WTC11 (cell line): Measurements from ENCODE around the gene HINT2. TPM values are rescaled to one million over a fixed set of nuclear protein-coding genes. Genes with fewer than 3 reads are reported as not detected.

ENCODE experiments used
- ATAC-seq: fragments of 200-7000 bp; cut with Tn5 transposase; 2 replicates; pipeline ENCODE4 v1.10.0; 2021; ENCODE audit warnings: mild to moderate bottlenecking, moderate library complexity
- Bru-seq: library from RNA; stranded (reverse); fragments of 400-500 nt; gene quantifications from one replicate; lab custom pipeline; 2021; lab: Mats Ljungman, UMichigan
- CTCF ChIA-PET: fragments of 300-600 bp; sonication (Branson Sonifier 250); formaldehyde crosslinking; loops from one replicate; lab custom pipeline; 2021; ENCODE audit warnings: antibody characterized with exemption; lab: Charles Lee
- POLR2A ChIA-PET: fragments of 350-600 bp; sonication (Branson Sonifier 250); formaldehyde crosslinking; loops from one replicate; lab custom pipeline; 2021; ENCODE audit warnings: antibody characterized with exemption; lab: Charles Lee
- DNase-seq: peaks from one replicate; pipeline ENCODE4 v3.0.0; 2021; ENCODE audit warnings: low spot score
- H3K27ac Mint-ChIP-seq: 2 replicates; pipeline ENCODE4 v1.8.0; 2021; ENCODE audit warnings: mixed read lengths
- H3K27me3 Mint-ChIP-seq: 2 replicates; pipeline ENCODE4 v1.8.0; 2021; ENCODE audit warnings: low read depth, mild to moderate bottlenecking, moderate library complexity, mixed read lengths
- H3K36me3 Mint-ChIP-seq: 2 replicates; pipeline ENCODE4 v1.8.0; 2021; ENCODE audit warnings: mixed read lengths
- H3K4me1 Mint-ChIP-seq: 2 replicates; pipeline ENCODE4 v1.8.0; 2022; ENCODE audit warnings: mixed read lengths
- H3K4me3 Mint-ChIP-seq: 2 replicates; pipeline ENCODE4 v1.8.0; 2021; ENCODE audit warnings: mild to moderate bottlenecking, moderate library complexity, mixed read lengths
- H3K9me3 Mint-ChIP-seq: 2 replicates; pipeline ENCODE4 v1.8.0; 2021; ENCODE audit warnings: mixed read lengths
- ESRRA ChIP-seq: sonication (generic); formaldehyde crosslinking; IDR thresholded peaks from 2 replicates; pipeline ENCODE4 v1.8.1; 2022; ENCODE audit warnings: mild to moderate bottlenecking, missing genetic modification reagents, borderline replicate concordance
- FOXK1 ChIP-seq: sonication (generic); formaldehyde crosslinking; IDR thresholded peaks from 2 replicates; pipeline ENCODE4 v1.8.0; 2022; ENCODE audit warnings: mild to moderate bottlenecking, moderate library complexity, missing genetic modification reagents
- NFYB ChIP-seq: sonication (generic); formaldehyde crosslinking; conservative IDR thresholded peaks from 2 replicates; pipeline ENCODE4 v1.8.0; 2022; ENCODE audit warnings: low read depth, missing genetic modification reagents
- PRRX2 ChIP-seq: fragments of 250-450 bp; sonication (Bioruptor Pico); IDR thresholded peaks from 2 replicates; pipeline ENCODE4 v1.8.0; 2021; ENCODE audit warnings: mild to moderate bottlenecking
- TP53 ChIP-seq: sonication (generic); formaldehyde crosslinking; IDR thresholded peaks from 2 replicates; pipeline ENCODE4 v1.8.1; 2023; ENCODE audit warnings: mild to moderate bottlenecking, missing genetic modification reagents
- ZBTB21 ChIP-seq: sonication (generic); formaldehyde crosslinking; IDR thresholded peaks from 2 replicates; pipeline ENCODE4 v1.8.1; 2023; ENCODE audit warnings: mild to moderate bottlenecking, missing genetic modification reagents, borderline replicate concordance
- ZNF138 ChIP-seq: sonication (generic); formaldehyde crosslinking; conservative IDR thresholded peaks from 2 replicates; pipeline ENCODE4 v1.8.1; 2022; ENCODE audit warnings: mild to moderate bottlenecking, moderate library complexity, missing genetic modification reagents
- ZNF232 ChIP-seq: sonication (generic); formaldehyde crosslinking; IDR thresholded peaks from 2 replicates; pipeline ENCODE4 v1.8.0; 2022; ENCODE audit warnings: mild to moderate bottlenecking, missing genetic modification reagents
- long read RNA-seq, 3 experiments: library from RNA in 1 of 3; library from capped mRNA in 1 of 3; library from polyadenylated mRNA in 1 of 3; unstranded in 2 of 3; stranded (forward) in 1 of 3; transcript quantifications; one replicate each; pipeline ENCODE4 v2.0.0, GENCODE V29; 2021
- total RNA-seq: library from RNA; stranded (reverse); gene quantifications from 3 replicates; pipeline ENCODE4 v1.2.3, GENCODE V29; 2021
- TF ChIP-seq, protein P1 (sequence below): sonication (generic); formaldehyde crosslinking; IDR thresholded peaks from 2 replicates; pipeline ENCODE4 v1.8.1; 2022; ENCODE audit warnings: mild to moderate bottlenecking, moderate library complexity, missing genetic modification reagents
- TF ChIP-seq, protein P2 (sequence below): sonication (generic); formaldehyde crosslinking; IDR thresholded peaks from 2 replicates; pipeline ENCODE4 v1.8.0; 2022; ENCODE audit warnings: mild to moderate bottlenecking, missing genetic modification reagents
- TF ChIP-seq, protein P3 (sequence below): sonication (generic); formaldehyde crosslinking; IDR thresholded peaks from 2 replicates; pipeline ENCODE4 v1.8.1; 2022; ENCODE audit warnings: missing genetic modification reagents, borderline replicate concordance
- TF ChIP-seq, protein P4 (sequence below): fragments of 250-450 bp; sonication (Bioruptor Pico); IDR thresholded peaks from 2 replicates; pipeline ENCODE4 v1.9.0; 2021; ENCODE audit warnings: mild to moderate bottlenecking
- TF ChIP-seq, protein P5 (sequence below): sonication (generic); formaldehyde crosslinking; IDR thresholded peaks from 2 replicates; pipeline ENCODE4 v1.8.0; 2022; ENCODE audit warnings: missing genetic modification reagents
- TF ChIP-seq, protein P6 (sequence below): sonication (generic); formaldehyde crosslinking; IDR thresholded peaks from 2 replicates; pipeline ENCODE4 v1.8.0; 2022; ENCODE audit warnings: mild to moderate bottlenecking, missing genetic modification reagents
- TF ChIP-seq, protein P7 (sequence below): sonication (generic); formaldehyde crosslinking; IDR thresholded peaks from 2 replicates; pipeline ENCODE4 v1.8.1; 2023; ENCODE audit warnings: mild to moderate bottlenecking, moderate library complexity, missing genetic modification reagents
- TF ChIP-seq, protein P8 (sequence below): sonication (generic); formaldehyde crosslinking; IDR thresholded peaks from 2 replicates; pipeline ENCODE4 v1.8.1; 2023; ENCODE audit warnings: mild to moderate bottlenecking, missing genetic modification reagents, borderline replicate concordance
- TF ChIP-seq, protein P9 (sequence below): sonication (generic); formaldehyde crosslinking; IDR thresholded peaks from 2 replicates; pipeline ENCODE4 v1.8.1; 2023; ENCODE audit warnings: mild to moderate bottlenecking, missing genetic modification reagents, moderate library complexity

Gene HINT2
- 33.6 to 42.7 TPM (median 42.1 TPM) in 3 replicates for total RNA-seq
- Bru-seq, nascent RNA: percentile 73 among the genes with signal in this experiment
- long read RNA-seq, experiment 1, transcript HINT2-201 (5 exons, 628 nt): major isoform, 32 of 35 reads
- long read RNA-seq, experiment 1, partial matches to known transcripts: 0 of 35 reads
- long read RNA-seq, experiment 1, other reads (novel, unspliced or antisense): 1 of 35 reads
- long read RNA-seq, experiment 2, transcript HINT2-201 (5 exons, 628 nt): major isoform, 27 of 31 reads
- long read RNA-seq, experiment 2, partial matches to known transcripts: 0 of 31 reads
- long read RNA-seq, experiment 2, other reads (novel, unspliced or antisense): 2 of 31 reads
- long read RNA-seq, experiment 3: 0 reads

DNA sequence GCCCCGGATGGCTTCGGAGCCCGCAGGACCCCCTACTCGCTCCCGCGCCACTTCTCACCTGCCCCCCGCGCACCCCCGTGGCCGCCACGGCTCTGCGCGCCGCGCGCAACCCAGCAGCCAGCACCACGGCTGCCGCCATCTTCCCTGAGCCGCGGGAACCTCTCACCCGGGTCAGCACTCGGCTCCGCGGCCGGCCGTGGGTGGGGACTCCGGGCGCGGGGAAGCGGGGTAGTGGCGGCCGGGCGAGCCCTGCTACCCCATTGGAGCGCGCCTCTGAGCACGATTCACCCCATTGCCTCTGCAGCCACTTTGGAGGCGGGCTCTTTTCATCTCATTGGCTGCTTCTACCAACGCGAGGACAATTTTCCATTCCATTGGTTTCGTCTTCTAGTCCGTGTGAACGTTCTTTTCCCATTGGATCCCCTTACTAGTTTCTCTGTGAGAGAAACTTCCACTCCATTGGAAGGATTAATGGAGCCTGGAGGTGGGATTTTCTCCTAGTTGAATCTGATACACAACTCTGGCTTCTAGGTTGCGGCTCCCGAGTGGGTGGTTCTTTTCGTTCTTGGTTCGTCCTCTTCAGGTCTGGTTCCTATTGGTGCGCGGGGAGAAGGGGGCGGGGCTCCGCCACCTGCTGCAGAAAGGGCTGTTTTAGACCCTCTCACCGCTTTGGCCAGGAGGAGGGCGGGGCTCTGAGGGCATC lies at the start of gene HINT2:
HINT2 (minus strand) TSS at position 202 of the 703 bp plus-strand sequence; CDS start at position 139, 63 bp downstream.
- peaks cover 27% of the 10 kb centered on the region for H3K4me1 Mint-ChIP-seq
- CTCF ChIA-PET: interaction anchor here (0.6 to 6.1 kb wide), 26 partner anchors 11 to 650 kb away, joined by 3 to 143 read pairs (median 6); partner anchors contain the start of genes CCDC107, CREB3, FAM221B and GBA2
- POLR2A ChIA-PET: interaction anchor here (0.8 to 2.1 kb wide), 4 partner anchors 18 to 150 kb away, joined by 3 to 9 read pairs (median 4); partner anchors contain the start of gene ARHGEF39
- TF ChIP-seq PRRX2 (CRISPR knock-in tag) (no peak), ESRRA (CRISPR knock-in tag) (peak; percentile 68; the same call in 1 of the 2 replicates), ZNF232 (CRISPR knock-in tag) (peak; percentile 9; the same call in 1 of the 2 replicates), NFYB (CRISPR knock-in tag) (peak; percentile 71), ZNF138 (no peak), ZBTB21 (CRISPR knock-in tag) (peak; percentile 73; the same call in 1 of the 2 replicates), FOXK1 (CRISPR knock-in tag) (0 out of 2 replicates have a peak, but pooled peaks have one; percentile 6), TP53 (peak; percentile 74; the same call in 1 of the 2 replicates)
- TF ChIP-seq, protein P1, sequence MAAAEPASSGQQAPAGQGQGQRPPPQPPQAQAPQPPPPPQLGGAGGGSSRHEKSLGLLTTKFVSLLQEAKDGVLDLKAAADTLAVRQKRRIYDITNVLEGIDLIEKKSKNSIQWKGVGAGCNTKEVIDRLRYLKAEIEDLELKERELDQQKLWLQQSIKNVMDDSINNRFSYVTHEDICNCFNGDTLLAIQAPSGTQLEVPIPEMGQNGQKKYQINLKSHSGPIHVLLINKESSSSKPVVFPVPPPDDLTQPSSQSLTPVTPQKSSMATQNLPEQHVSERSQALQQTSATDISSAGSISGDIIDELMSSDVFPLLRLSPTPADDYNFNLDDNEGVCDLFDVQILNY (CRISPR knock-in tag): peak; percentile 77; the same call in 1 of the 2 replicates
- TF ChIP-seq, protein P2, sequence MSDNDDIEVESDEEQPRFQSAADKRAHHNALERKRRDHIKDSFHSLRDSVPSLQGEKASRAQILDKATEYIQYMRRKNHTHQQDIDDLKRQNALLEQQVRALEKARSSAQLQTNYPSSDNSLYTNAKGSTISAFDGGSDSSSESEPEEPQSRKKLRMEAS (CRISPR knock-in tag): peak; percentile 38; the same call in 1 of the 2 replicates
- TF ChIP-seq, protein P3, sequence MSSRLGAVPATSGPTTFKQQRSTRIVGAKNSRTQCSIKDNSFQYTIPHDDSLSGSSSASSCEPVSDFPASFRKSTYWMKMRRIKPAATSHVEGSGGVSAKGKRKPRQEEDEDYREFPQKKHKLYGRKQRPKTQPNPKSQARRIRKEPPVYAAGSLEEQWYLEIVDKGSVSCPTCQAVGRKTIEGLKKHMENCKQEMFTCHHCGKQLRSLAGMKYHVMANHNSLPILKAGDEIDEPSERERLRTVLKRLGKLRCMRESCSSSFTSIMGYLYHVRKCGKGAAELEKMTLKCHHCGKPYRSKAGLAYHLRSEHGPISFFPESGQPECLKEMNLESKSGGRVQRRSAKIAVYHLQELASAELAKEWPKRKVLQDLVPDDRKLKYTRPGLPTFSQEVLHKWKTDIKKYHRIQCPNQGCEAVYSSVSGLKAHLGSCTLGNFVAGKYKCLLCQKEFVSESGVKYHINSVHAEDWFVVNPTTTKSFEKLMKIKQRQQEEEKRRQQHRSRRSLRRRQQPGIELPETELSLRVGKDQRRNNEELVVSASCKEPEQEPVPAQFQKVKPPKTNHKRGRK (CRISPR knock-in tag): no peak
- TF ChIP-seq, protein P4, sequence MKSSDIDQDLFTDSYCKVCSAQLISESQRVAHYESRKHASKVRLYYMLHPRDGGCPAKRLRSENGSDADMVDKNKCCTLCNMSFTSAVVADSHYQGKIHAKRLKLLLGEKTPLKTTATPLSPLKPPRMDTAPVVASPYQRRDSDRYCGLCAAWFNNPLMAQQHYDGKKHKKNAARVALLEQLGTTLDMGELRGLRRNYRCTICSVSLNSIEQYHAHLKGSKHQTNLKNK (CRISPR knock-in tag): no peak
- TF ChIP-seq, protein P5, sequence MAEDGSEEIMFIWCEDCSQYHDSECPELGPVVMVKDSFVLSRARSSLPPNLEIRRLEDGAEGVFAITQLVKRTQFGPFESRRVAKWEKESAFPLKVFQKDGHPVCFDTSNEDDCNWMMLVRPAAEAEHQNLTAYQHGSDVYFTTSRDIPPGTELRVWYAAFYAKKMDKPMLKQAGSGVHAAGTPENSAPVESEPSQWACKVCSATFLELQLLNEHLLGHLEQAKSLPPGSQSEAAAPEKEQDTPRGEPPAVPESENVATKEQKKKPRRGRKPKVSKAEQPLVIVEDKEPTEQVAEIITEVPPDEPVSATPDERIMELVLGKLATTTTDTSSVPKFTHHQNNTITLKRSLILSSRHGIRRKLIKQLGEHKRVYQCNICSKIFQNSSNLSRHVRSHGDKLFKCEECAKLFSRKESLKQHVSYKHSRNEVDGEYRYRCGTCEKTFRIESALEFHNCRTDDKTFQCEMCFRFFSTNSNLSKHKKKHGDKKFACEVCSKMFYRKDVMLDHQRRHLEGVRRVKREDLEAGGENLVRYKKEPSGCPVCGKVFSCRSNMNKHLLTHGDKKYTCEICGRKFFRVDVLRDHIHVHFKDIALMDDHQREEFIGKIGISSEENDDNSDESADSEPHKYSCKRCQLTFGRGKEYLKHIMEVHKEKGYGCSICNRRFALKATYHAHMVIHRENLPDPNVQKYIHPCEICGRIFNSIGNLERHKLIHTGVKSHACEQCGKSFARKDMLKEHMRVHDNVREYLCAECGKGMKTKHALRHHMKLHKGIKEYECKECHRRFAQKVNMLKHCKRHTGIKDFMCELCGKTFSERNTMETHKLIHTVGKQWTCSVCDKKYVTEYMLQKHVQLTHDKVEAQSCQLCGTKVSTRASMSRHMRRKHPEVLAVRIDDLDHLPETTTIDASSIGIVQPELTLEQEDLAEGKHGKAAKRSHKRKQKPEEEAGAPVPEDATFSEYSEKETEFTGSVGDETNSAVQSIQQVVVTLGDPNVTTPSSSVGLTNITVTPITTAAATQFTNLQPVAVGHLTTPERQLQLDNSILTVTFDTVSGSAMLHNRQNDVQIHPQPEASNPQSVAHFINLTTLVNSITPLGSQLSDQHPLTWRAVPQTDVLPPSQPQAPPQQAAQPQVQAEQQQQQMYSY (CRISPR knock-in tag): 0 out of 2 replicates have a peak, but pooled peaks have one; percentile 16
- TF ChIP-seq, protein P6, sequence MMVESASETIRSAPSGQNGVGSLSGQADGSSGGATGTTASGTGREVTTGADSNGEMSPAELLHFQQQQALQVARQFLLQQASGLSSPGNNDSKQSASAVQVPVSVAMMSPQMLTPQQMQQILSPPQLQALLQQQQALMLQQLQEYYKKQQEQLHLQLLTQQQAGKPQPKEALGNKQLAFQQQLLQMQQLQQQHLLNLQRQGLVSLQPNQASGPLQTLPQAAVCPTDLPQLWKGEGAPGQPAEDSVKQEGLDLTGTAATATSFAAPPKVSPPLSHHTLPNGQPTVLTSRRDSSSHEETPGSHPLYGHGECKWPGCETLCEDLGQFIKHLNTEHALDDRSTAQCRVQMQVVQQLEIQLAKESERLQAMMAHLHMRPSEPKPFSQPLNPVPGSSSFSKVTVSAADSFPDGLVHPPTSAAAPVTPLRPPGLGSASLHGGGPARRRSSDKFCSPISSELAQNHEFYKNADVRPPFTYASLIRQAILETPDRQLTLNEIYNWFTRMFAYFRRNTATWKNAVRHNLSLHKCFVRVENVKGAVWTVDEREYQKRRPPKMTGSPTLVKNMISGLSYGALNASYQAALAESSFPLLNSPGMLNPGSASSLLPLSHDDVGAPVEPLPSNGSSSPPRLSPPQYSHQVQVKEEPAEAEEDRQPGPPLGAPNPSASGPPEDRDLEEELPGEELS (CRISPR knock-in tag): no peak; the same call in 1 of the 2 replicates
- TF ChIP-seq, protein P7, sequence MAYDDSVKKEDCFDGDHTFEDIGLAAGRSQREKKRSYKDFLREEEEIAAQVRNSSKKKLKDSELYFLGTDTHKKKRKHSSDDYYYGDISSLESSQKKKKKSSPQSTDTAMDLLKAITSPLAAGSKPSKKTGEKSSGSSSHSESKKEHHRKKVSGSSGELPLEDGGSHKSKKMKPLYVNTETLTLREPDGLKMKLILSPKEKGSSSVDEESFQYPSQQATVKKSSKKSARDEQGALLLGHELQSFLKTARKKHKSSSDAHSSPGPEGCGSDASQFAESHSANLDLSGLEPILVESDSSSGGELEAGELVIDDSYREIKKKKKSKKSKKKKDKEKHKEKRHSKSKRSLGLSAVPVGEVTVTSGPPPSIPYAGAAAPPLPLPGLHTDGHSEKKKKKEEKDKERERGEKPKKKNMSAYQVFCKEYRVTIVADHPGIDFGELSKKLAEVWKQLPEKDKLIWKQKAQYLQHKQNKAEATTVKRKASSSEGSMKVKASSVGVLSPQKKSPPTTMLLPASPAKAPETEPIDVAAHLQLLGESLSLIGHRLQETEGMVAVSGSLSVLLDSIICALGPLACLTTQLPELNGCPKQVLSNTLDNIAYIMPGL (CRISPR knock-in tag): peak; percentile 56; the same call in 1 of the 2 replicates
- TF ChIP-seq, protein P8, sequence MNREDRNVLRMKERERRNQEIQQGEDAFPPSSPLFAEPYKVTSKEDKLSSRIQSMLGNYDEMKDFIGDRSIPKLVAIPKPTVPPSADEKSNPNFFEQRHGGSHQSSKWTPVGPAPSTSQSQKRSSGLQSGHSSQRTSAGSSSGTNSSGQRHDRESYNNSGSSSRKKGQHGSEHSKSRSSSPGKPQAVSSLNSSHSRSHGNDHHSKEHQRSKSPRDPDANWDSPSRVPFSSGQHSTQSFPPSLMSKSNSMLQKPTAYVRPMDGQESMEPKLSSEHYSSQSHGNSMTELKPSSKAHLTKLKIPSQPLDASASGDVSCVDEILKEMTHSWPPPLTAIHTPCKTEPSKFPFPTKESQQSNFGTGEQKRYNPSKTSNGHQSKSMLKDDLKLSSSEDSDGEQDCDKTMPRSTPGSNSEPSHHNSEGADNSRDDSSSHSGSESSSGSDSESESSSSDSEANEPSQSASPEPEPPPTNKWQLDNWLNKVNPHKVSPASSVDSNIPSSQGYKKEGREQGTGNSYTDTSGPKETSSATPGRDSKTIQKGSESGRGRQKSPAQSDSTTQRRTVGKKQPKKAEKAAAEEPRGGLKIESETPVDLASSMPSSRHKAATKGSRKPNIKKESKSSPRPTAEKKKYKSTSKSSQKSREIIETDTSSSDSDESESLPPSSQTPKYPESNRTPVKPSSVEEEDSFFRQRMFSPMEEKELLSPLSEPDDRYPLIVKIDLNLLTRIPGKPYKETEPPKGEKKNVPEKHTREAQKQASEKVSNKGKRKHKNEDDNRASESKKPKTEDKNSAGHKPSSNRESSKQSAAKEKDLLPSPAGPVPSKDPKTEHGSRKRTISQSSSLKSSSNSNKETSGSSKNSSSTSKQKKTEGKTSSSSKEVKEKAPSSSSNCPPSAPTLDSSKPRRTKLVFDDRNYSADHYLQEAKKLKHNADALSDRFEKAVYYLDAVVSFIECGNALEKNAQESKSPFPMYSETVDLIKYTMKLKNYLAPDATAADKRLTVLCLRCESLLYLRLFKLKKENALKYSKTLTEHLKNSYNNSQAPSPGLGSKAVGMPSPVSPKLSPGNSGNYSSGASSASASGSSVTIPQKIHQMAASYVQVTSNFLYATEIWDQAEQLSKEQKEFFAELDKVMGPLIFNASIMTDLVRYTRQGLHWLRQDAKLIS (CRISPR knock-in tag): no peak
- TF ChIP-seq, protein P9, sequence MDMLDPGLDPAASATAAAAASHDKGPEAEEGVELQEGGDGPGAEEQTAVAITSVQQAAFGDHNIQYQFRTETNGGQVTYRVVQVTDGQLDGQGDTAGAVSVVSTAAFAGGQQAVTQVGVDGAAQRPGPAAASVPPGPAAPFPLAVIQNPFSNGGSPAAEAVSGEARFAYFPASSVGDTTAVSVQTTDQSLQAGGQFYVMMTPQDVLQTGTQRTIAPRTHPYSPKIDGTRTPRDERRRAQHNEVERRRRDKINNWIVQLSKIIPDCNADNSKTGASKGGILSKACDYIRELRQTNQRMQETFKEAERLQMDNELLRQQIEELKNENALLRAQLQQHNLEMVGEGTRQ (CRISPR knock-in tag): 0 out of 2 replicates have a peak, but pooled peaks have one; percentile 38

More for the DNA sequence above, at the start of gene HINT2:
- ATAC-seq (peak; percentile 80), DNase-seq (peak; percentile 99)
- peaks cover 11% of the 10 kb centered on the region for H3K27me3 Mint-ChIP-seq
- H3K27ac Mint-ChIP-seq: peak within 1 kb of the TSS; percentile 100
- H3K4me3 Mint-ChIP-seq: peak within 1 kb of the TSS; percentile 91
- H3K36me3 Mint-ChIP-seq: peaks cover 2% of the 10 kb centered on the region; the same call in 1 of the 2 replicates
- peaks cover 3% of the 10 kb centered on the region for H3K9me3 Mint-ChIP-seq
